Measurements from ENCODE around the gene SFT2D1. TPM values are rescaled to one million over a fixed set of nuclear protein-coding genes. Genes with fewer than 3 reads are reported as not detected.

SFT2D1 gene
- polyA plus RNA-seq, 5 donors: 51.8 to 67.9 (median 59.1) TPM

- DNase-seq: no peak
Observed at GRCh38 chr6:166278579-166279392, 63.6 kb downstream of the SFT2D1 start.

- no peak for DNase-seq
Observed at GRCh38 chr6:166277892-166278578, 64.3 kb downstream of the SFT2D1 start.

- DNase-seq: no peak
Observed at GRCh38 chr6:166277018-166277417, 65.3 kb downstream of the SFT2D1 start.

- DNase-seq: peak; percentile 28 to 42
Observed at GRCh38 chr6:166275714-166276166, 66.6 kb downstream of the SFT2D1 start.

- DNase-seq: no peak
Observed at GRCh38 chr6:166274739-166275370, 67.5 kb downstream of the SFT2D1 start.

GRCh38 chr6:166274163-166274562 is 68.2 kb downstream of the SFT2D1 start:
- DNase-seq: no peak

GRCh38 chr6:166271376-166271765 is 71.0 kb downstream of the SFT2D1 start:
- DNase-seq: no peak

- DNase-seq: no peak
Observed at GRCh38 chr6:166270706-166271375, 71.5 kb downstream of the SFT2D1 start.

Other genes starting within 250 kb of the SFT2D1 start
- gene TBXT, start 174.7 kb downstream of the SFT2D1 start, polyA plus RNA-seq (ENCODE audit: insufficient read depth in 1 of 5, insufficient read length in 5 of 5, low replicate concordance in 1 of 5): not detected
- under 1 TPM; 0.21 to 0.88 (median 0.43) TPM for gene PRR18, start 34.2 kb downstream of the SFT2D1 start, polyA plus RNA-seq (ENCODE audit: insufficient read depth in 1 of 5, insufficient read length in 5 of 5, low replicate concordance in 1 of 5)
- 10 to 100 TPM; 38.7 to 49.8 (median 44.0) TPM for gene MPC1, start 40.4 kb upstream of the SFT2D1 start, polyA plus RNA-seq (ENCODE audit: insufficient read depth in 1 of 5, insufficient read length in 5 of 5, low replicate concordance in 1 of 5)
- under 1 TPM; 0.21 to 0.40 (median 0.36) TPM for gene RAMACL, start 244.1 kb upstream of the SFT2D1 start, polyA plus RNA-seq (ENCODE audit: insufficient read depth in 1 of 5, insufficient read length in 5 of 5, low replicate concordance in 1 of 5)

Measured in right lung (tissue), 5 donors.